HCT116 (cell line): ENCODE data around the gene PYROXD2. TPM values are rescaled to one million over a fixed set of nuclear protein-coding genes. Genes with fewer than 3 reads are reported as not detected.

ENCODE experiments used
- ATAC-seq: fragments of 200-7000 bp; cut with Tn5 transposase; 2 replicates; pipeline ENCODE4 v1.9.1; 2020; ENCODE audit warnings: mild to moderate bottlenecking, moderate library complexity
- BruUV-seq: library from RNA; stranded (reverse); fragments of 400-500 nt; replicated peaks from 2 replicates; lab custom pipeline; 2021; lab: Mats Ljungman, UMichigan
- CTCF ChIA-PET: fragments of 300-600 bp; sonication (Branson Sonifier 250); formaldehyde crosslinking; loops from one replicate; lab custom pipeline; 2021; ENCODE audit warnings: antibody characterized with exemption; lab: Charles Lee
- POLR2A ChIA-PET: fragments of 300-600, 350-600 bp; sonication (Branson Sonifier 250); formaldehyde crosslinking; loops from one replicate; lab custom pipeline; 2021; ENCODE audit warnings: antibody characterized with exemption; lab: Charles Lee
- RAD21 ChIA-PET, 2 experiments: fragments of 300-600 bp; sonication (Branson Sonifier 250); formaldehyde crosslinking; loops; one replicate each; lab custom pipeline; 2023; ENCODE audit warnings: low total read pairs in 2 of 2; ENCODE audit not compliant: uncharacterized antibody in 2 of 2, unreplicated experiment in 2 of 2, low non-redundant PET in 1 of 2; lab: Charles Lee
- DNase-seq: peaks from one replicate; pipeline ENCODE4 v3.0.0-alpha.2; 2010; ENCODE audit warnings: low read depth, low spot score
- H2AFZ ChIP-seq: fragments of 200-600 bp; shearing (Covaris generic), sonication (generic); 2 replicates; pipeline ENCODE4 v1.6.1; 2017; ENCODE audit warnings: low read depth, mixed run types, mixed read lengths, antibody characterized with exemption, low read length; ENCODE audit not compliant: poor library complexity, severe bottlenecking
- H3K27ac ChIP-seq: 2 replicates; pipeline ENCODE4 v1.5.1; 2012; ENCODE audit warnings: low read depth, low read length
- H3K27me3 ChIP-seq: fragments of 200-600 bp; sonication (generic); 2 replicates; pipeline ENCODE4 v1.6.1; 2016; ENCODE audit warnings: mixed run types, low read length, mixed read lengths; ENCODE audit not compliant: insufficient read depth
- H3K36me3 ChIP-seq, 2 experiments: fragments of 200-500 bp in 1 of 2; fragments of 200-600 bp in 1 of 2; sonication (Bioruptor generic) in 1 of 2; sonication (generic) in 1 of 2; 2 replicates each; pipeline versions ENCODE4 v1.5.1 to v1.6.1; 2014 to 2016; ENCODE audit warnings: low read length in 2 of 2, inconsistent platforms in 1 of 2, mixed read lengths in 1 of 2, mixed run types in 1 of 2; ENCODE audit not compliant: insufficient read depth in 2 of 2, control insufficient read depth in 1 of 2
- H3K4me1 ChIP-seq, 2 experiments: fragments of 200-600 bp in 1 of 2; sonication (generic) in 1 of 2; 2 replicates each; pipeline versions ENCODE4 v1.5.1 to v1.6.1; 2012 to 2017; ENCODE audit warnings: low read length in 2 of 2, inconsistent platforms in 1 of 2, mild to moderate bottlenecking in 1 of 2, mixed read lengths in 1 of 2, mixed run types in 1 of 2, moderate library complexity in 1 of 2; ENCODE audit not compliant: insufficient read depth in 2 of 2, control insufficient read depth in 1 of 2
- H3K4me2 ChIP-seq: fragments of 200-600 bp; sonication (generic); 2 replicates; pipeline ENCODE4 v1.6.1; 2017; ENCODE audit warnings: mixed run types, low read length, mixed read lengths
- H3K4me3 ChIP-seq, 2 experiments: fragments of 200-600 bp in 1 of 2; sonication (generic) in 1 of 2; replicated peaks in 1 of 2; 2 replicates each; pipeline ENCODE4 v1.5.1; 2011 to 2016; ENCODE audit warnings: low read length in 2 of 2, control low read depth in 1 of 2, low read depth in 1 of 2, mild to moderate bottlenecking in 1 of 2, mixed read lengths in 1 of 2, mixed run types in 1 of 2
- H3K79me2 ChIP-seq: fragments of 200-600 bp; sonication (generic); 2 replicates; pipeline ENCODE4 v1.6.1; 2017; ENCODE audit warnings: mild to moderate bottlenecking, mixed run types, low read length, moderate library complexity, mixed read lengths; ENCODE audit not compliant: insufficient read depth
- H3K9ac ChIP-seq: fragments of 200-600 bp; sonication (generic); 2 replicates; pipeline ENCODE4 v1.6.1; 2016; ENCODE audit warnings: low read length, mixed read lengths
- H3K9me2 ChIP-seq: fragments of 200-600 bp; sonication (generic), shearing (Covaris generic); 2 replicates; pipeline ENCODE4 v1.6.1; 2017; ENCODE audit warnings: mixed run types, mild to moderate bottlenecking, moderate library complexity; ENCODE audit not compliant: insufficient read depth
- H3K9me3 ChIP-seq, 2 experiments: fragments of 200-500 bp in 1 of 2; fragments of 200-600 bp in 1 of 2; sonication (Bioruptor generic) in 1 of 2; sonication (generic) in 1 of 2; 2 replicates each; pipeline ENCODE4 v1.6.1; 2014 to 2017; ENCODE audit warnings: low read length in 2 of 2, mixed read lengths in 2 of 2, inconsistent platforms in 1 of 2, low read depth in 1 of 2, mild to moderate bottlenecking in 1 of 2, mixed run types in 1 of 2, moderate library complexity in 1 of 2; ENCODE audit not compliant: control insufficient read depth in 1 of 2, insufficient read depth in 1 of 2
- H4K20me1 ChIP-seq: fragments of 200-600 bp; sonication (generic), shearing (Covaris generic); 2 replicates; pipeline ENCODE4 v1.6.1; 2017; ENCODE audit warnings: mixed run types, mild to moderate bottlenecking, moderate library complexity; ENCODE audit not compliant: insufficient read depth
- CBX3 ChIP-seq: IDR thresholded peaks from 2 replicates; pipeline ENCODE4 v1.6.1; 2012; ENCODE audit warnings: low read depth
- CEBPB ChIP-seq: IDR thresholded peaks from 2 replicates; pipeline ENCODE4 v1.6.1; 2012; ENCODE audit warnings: low read depth
- CTCF ChIP-seq, 3 experiments: fragments of 200-600 bp in 1 of 3; sonication (generic) in 1 of 3; IDR thresholded peaks in 2 of 3; conservative IDR thresholded peaks in 1 of 3; 2 replicates each; pipeline ENCODE4 v1.5.1; 2012 to 2017; ENCODE audit warnings: low read depth in 2 of 3, low read length in 2 of 3, antibody characterized with exemption in 1 of 3, borderline replicate concordance in 1 of 3, control low read depth in 1 of 3, mild to moderate bottlenecking in 1 of 3, mixed read lengths in 1 of 3, mixed run types in 1 of 3, moderate library complexity in 1 of 3; ENCODE audit not compliant: insufficient read depth in 1 of 3
- ELF1 ChIP-seq: IDR thresholded peaks from 2 replicates; pipeline ENCODE4 v1.6.1; 2012; ENCODE audit warnings: low read depth, borderline replicate concordance
- FOSL1 ChIP-seq: IDR thresholded peaks from 2 replicates; pipeline ENCODE4 v1.6.1; 2012; ENCODE audit warnings: low read depth
- JUND ChIP-seq: IDR thresholded peaks from 2 replicates; pipeline ENCODE4 v1.6.1; 2012
- POLR2A ChIP-seq: IDR thresholded peaks from 2 replicates; pipeline ENCODE4 v1.7.0; 2011; ENCODE audit warnings: borderline replicate concordance; ENCODE audit not compliant: insufficient read depth, insufficient read length; ENCODE audit errors: extremely low read depth
- SIN3A ChIP-seq: IDR thresholded peaks from 2 replicates; pipeline ENCODE4 v1.6.1; 2012; ENCODE audit warnings: low read depth
- SP1 ChIP-seq: IDR thresholded peaks from 2 replicates; pipeline ENCODE4 v1.6.1; 2012; ENCODE audit warnings: low read depth
- TCF7L2 ChIP-seq: IDR thresholded peaks from 2 replicates; pipeline ENCODE4 v1.7.0; 2011; ENCODE audit warnings: borderline replicate concordance, inconsistent platforms; ENCODE audit not compliant: insufficient read depth, insufficient read length; ENCODE audit errors: extremely low read depth
- YY1 ChIP-seq: IDR thresholded peaks from 2 replicates; pipeline ENCODE4 v1.6.1; 2011; ENCODE audit warnings: low read length, low read depth, moderate library complexity, mild to moderate bottlenecking; ENCODE audit not compliant: insufficient replicate concordance; ENCODE audit errors: extremely low read depth
- ZBTB33 ChIP-seq: IDR thresholded peaks from 2 replicates; pipeline ENCODE4 v1.6.1; 2011; ENCODE audit warnings: mild to moderate bottlenecking, low read length, moderate library complexity; ENCODE audit not compliant: insufficient replicate concordance; ENCODE audit errors: extremely low read depth
- ZFX ChIP-seq: fragments of 450-650 bp; IDR thresholded peaks from 2 replicates; pipeline ENCODE4 v1.6.1; 2017
- ZNF274 ChIP-seq: fragments of 200-500 bp; sonication (Bioruptor generic); IDR thresholded peaks from 2 replicates; pipeline ENCODE4 v1.6.1; 2014; ENCODE audit warnings: mild to moderate bottlenecking, low read depth, low read length, inconsistent platforms
- intact Hi-C: fragments of 100-400 bp; cut with micrococcal nuclease; formaldehyde crosslinking; loops from 2 replicates; pipeline ENCODE4 v1.10.0; 2022
- total RNA-seq: library from RNA; stranded (reverse); gene quantifications from one replicate; pipeline ENCODE4 v1.2.1, GENCODE V29; 2021; ENCODE audit not compliant: unreplicated experiment

PYROXD2 gene
- total RNA-seq, 1 experiment from 2014 or later: 14.2 TPM

GRCh38 chr10:98390406-98390805, 24.6 kb downstream of the PYROXD2 start:
- Histone ChIP-seq H3K9me2 (no peaks in the 10 kb centered on the region), H3K4me1 (no peaks in the 10 kb centered on the region), H3K79me2 (no peaks in the 10 kb centered on the region), H3K27ac (no peak overlapping the region)
- intact Hi-C loops: no loop called here
- TF ChIP-seq FOSL1: no peak
- TF ChIP-seq SIN3A: no peak
- no peak for TF ChIP-seq ELF1
- no peak for TF ChIP-seq ZNF274
- TF ChIP-seq, all 23 proteins: peak for 0
- H3K4me3 ChIP-seq: no peak overlapping the region
- DNase-seq (no peak), ATAC-seq (no peak)
- H3K4me2 ChIP-seq: no peak overlapping the region
- no TSS peak for BruUV-seq
- H3K27me3 ChIP-seq: no peaks in the 10 kb centered on the region
- no peaks in the 10 kb centered on the region for H4K20me1 ChIP-seq
- H3K9me3 ChIP-seq: no peaks in the 10 kb centered on the region
- no peak overlapping the region for H2AFZ ChIP-seq
- POLR2A ChIA-PET: no interaction called here
- RAD21 ChIA-PET: no interaction called here
- CTCF ChIA-PET: no interaction called here
- no peak overlapping the region for H3K9ac ChIP-seq
- H3K36me3 ChIP-seq: no peaks in the 10 kb centered on the region

GRCh38 chr10:98389398-98389797, 25.6 kb downstream of the PYROXD2 start:
- Histone ChIP-seq H3K4me3 (no peak overlapping the region), H3K9me2 (no peaks in the 10 kb centered on the region), H2AFZ (no peak overlapping the region), H3K36me3 (no peaks in the 10 kb centered on the region), H3K4me1 (no peaks in the 10 kb centered on the region), H3K9ac (no peak overlapping the region), H4K20me1 (no peaks in the 10 kb centered on the region), H3K79me2 (no peaks in the 10 kb centered on the region), H3K27ac (no peak overlapping the region), H3K27me3 (no peaks in the 10 kb centered on the region), H3K4me2 (no peak overlapping the region), H3K9me3 (no peaks in the 10 kb centered on the region)
- RAD21 ChIA-PET: no interaction called here
- CTCF ChIA-PET: no interaction called here
- POLR2A ChIA-PET: no interaction called here
- intact Hi-C loops: no loop called here
- ATAC-seq: no peak
- no TSS peak for BruUV-seq
- DNase-seq: no peak
- TF ChIP-seq POLR2A (no peak), TCF7L2 (no peak), ZFX (no peak), ZBTB33 (no peak), JUND (no peak), CEBPB (no peak), ELF1 (no peak), FOSL1 (no peak), CTCF (IDR thresholded peaks at IDR 0.05 in 2 of 3, conservative IDR thresholded peaks at IDR 0.05 in 1 of 3; ENCODE audit: borderline replicate concordance in 1 of 3, insufficient read depth in 1 of 3, low read depth in 2 of 3, low read length in 2 of 3) (no peak), YY1 (no peak), SP1 (no peak), CBX3 (no peak)
